Stomach (tissue), 9 donors: ENCODE results near the gene SHMT2. TPM values are rescaled to one million over a fixed set of nuclear protein-coding genes. Genes with fewer than 3 reads are reported as not detected.

Source experiments
- DNase-seq, 2 donors: peaks; one replicate each; pipeline versions ENCODE4 v3.0.0 to v3.0.0-alpha.2; 2013 to 2019
- H3K27ac ChIP-seq, 5 donors: fragments of 200-600 bp in 4 of 5; sonication (generic) in 4 of 5; one replicate each; pipeline ENCODE4 v1.5.1; 2013 to 2019; ENCODE audit warnings: mild to moderate bottlenecking in 1 of 5, moderate library complexity in 1 of 5
- H3K27me3 ChIP-seq, 3 donors: fragments of 200-600 bp; sonication (generic); one replicate each; pipeline ENCODE4 v1.5.1; 2017 to 2019; ENCODE audit warnings: mixed run types in 1 of 3
- H3K36me3 ChIP-seq, 4 donors: fragments of 200-600 bp; sonication (generic); 1 replicate in 3 of 4; 2 replicates in 1 of 4; pipeline ENCODE4 v1.5.1; 2016 to 2019
- H3K4me1 ChIP-seq, 4 donors: fragments of 200-600 bp; sonication (generic); one replicate each; pipeline ENCODE4 v1.5.1; 2016 to 2019
- H3K4me3 ChIP-seq, 4 donors: fragments of 200-600 bp; sonication (generic) in 3 of 4; one replicate each; pipeline ENCODE4 v1.5.1; 2016 to 2019; ENCODE audit warnings: mild to moderate bottlenecking in 1 of 4
- H3K9me3 ChIP-seq, 4 donors: fragments of 200-600 bp; sonication (generic); one replicate each; pipeline ENCODE4 v1.5.1; 2016 to 2019
- CTCF ChIP-seq, 7 experiments: fragments of 450-650 bp in 4 of 7; fragments of 200-600 bp in 3 of 7; sonication (generic) in 3 of 7; IDR thresholded peaks; one replicate each; pipeline ENCODE4 v1.5.1; 2016 to 2019; ENCODE audit warnings: antibody characterized with exemption in 7 of 7, control low read depth in 2 of 7, mild to moderate bottlenecking in 1 of 7
- EP300 ChIP-seq: sonication (generic); formaldehyde crosslinking; IDR thresholded peaks from one replicate; pipeline ENCODE4 v1.6.1; 2017; ENCODE audit warnings: antibody characterized with exemption
- POLR2A ChIP-seq, 4 donors: fragments of 450-650 bp; IDR thresholded peaks; one replicate each; pipeline ENCODE4 v1.6.1; 2016; ENCODE audit warnings: antibody characterized with exemption in 4 of 4, control low read depth in 2 of 4, mild to moderate bottlenecking in 1 of 4, moderate library complexity in 1 of 4
- POLR2AphosphoS5 ChIP-seq, 3 donors: sonication (generic); formaldehyde crosslinking; IDR thresholded peaks; one replicate each; pipeline ENCODE4 v1.6.1; 2016; ENCODE audit warnings: antibody characterized with exemption in 3 of 3
- WGBS, 5 donors: extraction: QIAGEN DNeasy Blood & Tissue Kit in 3 of 5; methylation state at CpG; one replicate each; pipeline versions ENCODE4 v1.1.5 to v1.1.7; 2013 to 2018; 5-methylcytosine and 5-hydroxymethylcytosine counted together
- intact Hi-C: fragments of 100-400 bp; cut with DNase I; formaldehyde crosslinking; loops from one replicate; pipeline ENCODE4 v1.15.1; 2023; ENCODE audit warnings: low total_unique reads
- polyA plus RNA-seq, 3 donors: library from polyadenylated mRNA; stranded (reverse); fragments of 200-250 nt; gene quantifications; one replicate each; pipeline ENCODE4 v1.2.3, GENCODE V29; 2013
- total RNA-seq, 5 donors: library from RNA; depleted of rRNA; stranded (reverse); fragments of >200 nt; gene quantifications; one replicate each; pipeline versions ENCODE4 v1.1.0 to v1.2.3, GENCODE V29; 2014 to 2016
- donor health status: healthy with polysubstance abuse.
- donor health status: Bipolar disorder and iron deficiency.
- donor health status: healthy.

Gene SHMT2
- total and polyA plus RNA-seq, 8 donors: 26.1 to 93.7 (median 58.0) TPM

- H3K4me3 ChIP-seq: peak overlapping the region; percentile 61 to 84 (median 70)
- H3K36me3 ChIP-seq: peaks cover 34 to 44% (median 36%) of the 10 kb centered on the region in 4 donors
- H3K4me1 ChIP-seq: peaks cover 22 to 65% (median 48%) of the 10 kb centered on the region in 4 donors
- WGBS, 5 donors: 27 to 53% (median 36%) methylated on average over 10 of the region's 10 CpGs
- no peaks in the 10 kb centered on the region for H3K9me3 ChIP-seq
- H3K27ac ChIP-seq: peak overlapping the region in 4 of 5 donors; percentile 81 to 88 (median 85)
- intact Hi-C loops: no loop called here
- TF ChIP-seq CTCF (IDR thresholded peaks at IDR 0.05) (no peak), POLR2AphosphoS5 (IDR thresholded peaks at IDR 0.05) (no peak), EP300 (no peak), POLR2A (IDR thresholded peaks at IDR 0.05) (no peak)
- H3K27me3 ChIP-seq: peaks cover 11 to 27% (median 17%) of the 10 kb centered on the region in 3 donors
- DNase-seq: peak in 1 of 2 donors; percentile 17
These were observed 1.1 kb downstream of the SHMT2 start for GRCh38 chr12:57230381-57231155.

GRCh38 chr12:57231276-57232021 is 1.9 kb downstream of the SHMT2 start:
- no peak for TF ChIP-seq EP300
- TF ChIP-seq POLR2A (IDR thresholded peaks at IDR 0.05): no peak
- TF ChIP-seq POLR2AphosphoS5 (IDR thresholded peaks at IDR 0.05): no peak
- TF ChIP-seq CTCF (IDR thresholded peaks at IDR 0.05): no peak
- Histone ChIP-seq H3K27ac (no peak overlapping the region), H3K36me3 (peaks cover 34 to 44% (median 36%) of the 10 kb centered on the region in 4 donors), H3K9me3 (no peaks in the 10 kb centered on the region), H3K27me3 (peaks cover 2 to 27% (median 12%) of the 10 kb centered on the region in 3 donors), H3K4me1 (peaks cover 22 to 65% (median 48%) of the 10 kb centered on the region in 4 donors), H3K4me3 (peak overlapping the region in 2 of 4 donors; percentile 69 to 84)
- WGBS, 5 donors: 85 to 94% (median 92%) methylated on average over 11 to 13 of the region's 13 CpGs
- DNase-seq: no peak
- intact Hi-C loops: no loop called here

GRCh38 chr12:57232156-57232756 is 2.7 kb downstream of the SHMT2 start:
- Histone ChIP-seq H3K4me3 (no peak overlapping the region), H3K4me1 (peaks cover 17 to 66% (median 49%) of the 10 kb centered on the region in 4 donors), H3K27me3 (peaks cover 0 to 27% (median 9%) of the 10 kb centered on the region in 3 donors), H3K27ac (no peak overlapping the region), H3K9me3 (no peaks in the 10 kb centered on the region), H3K36me3 (peaks cover 34 to 44% (median 36%) of the 10 kb centered on the region in 4 donors)
- no peak for DNase-seq
- TF ChIP-seq POLR2A (IDR thresholded peaks at IDR 0.05) (no peak), EP300 (no peak), POLR2AphosphoS5 (IDR thresholded peaks at IDR 0.05) (no peak), CTCF (IDR thresholded peaks at IDR 0.05) (no peak)
- intact Hi-C loops: no loop called here
- WGBS, 5 donors: 85 to 89% (median 87%) methylated on average over 18 to 19 of the region's 19 CpGs
